ENCODE measurements around the gene PDK3.
A peak's percentile ranks its signal among the peaks of the same experiment; 100 is the strongest.

Gene PDK3

DNA sequence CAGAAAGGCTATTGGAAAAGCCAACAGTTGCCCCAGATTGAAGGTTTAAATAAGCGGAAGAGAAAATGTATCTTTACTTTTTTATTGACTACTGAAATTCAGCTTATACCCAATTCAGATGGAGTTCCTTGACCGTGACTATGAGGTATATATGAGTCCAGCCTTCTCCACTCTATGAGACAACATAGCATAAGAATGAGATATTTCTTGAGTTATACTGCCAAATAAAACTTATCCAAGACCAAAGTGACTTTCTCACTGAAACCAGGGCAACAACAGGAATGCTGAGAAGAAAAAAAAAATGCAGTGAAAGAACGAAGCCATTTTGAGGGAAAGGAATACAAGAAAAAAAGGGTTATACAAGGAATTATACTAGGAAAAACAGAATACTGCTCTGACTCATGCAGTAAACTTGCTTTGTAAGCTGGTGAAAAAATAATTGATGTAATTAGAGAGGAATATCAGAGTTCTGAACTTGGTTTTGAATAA is 16.3 kb upstream of the PDK3 start:
- H3K4me3 ChIP-seq (ENCODE audit: low read depth, low read length): no peak overlapping the region
- TF ChIP-seq, protein P1, sequence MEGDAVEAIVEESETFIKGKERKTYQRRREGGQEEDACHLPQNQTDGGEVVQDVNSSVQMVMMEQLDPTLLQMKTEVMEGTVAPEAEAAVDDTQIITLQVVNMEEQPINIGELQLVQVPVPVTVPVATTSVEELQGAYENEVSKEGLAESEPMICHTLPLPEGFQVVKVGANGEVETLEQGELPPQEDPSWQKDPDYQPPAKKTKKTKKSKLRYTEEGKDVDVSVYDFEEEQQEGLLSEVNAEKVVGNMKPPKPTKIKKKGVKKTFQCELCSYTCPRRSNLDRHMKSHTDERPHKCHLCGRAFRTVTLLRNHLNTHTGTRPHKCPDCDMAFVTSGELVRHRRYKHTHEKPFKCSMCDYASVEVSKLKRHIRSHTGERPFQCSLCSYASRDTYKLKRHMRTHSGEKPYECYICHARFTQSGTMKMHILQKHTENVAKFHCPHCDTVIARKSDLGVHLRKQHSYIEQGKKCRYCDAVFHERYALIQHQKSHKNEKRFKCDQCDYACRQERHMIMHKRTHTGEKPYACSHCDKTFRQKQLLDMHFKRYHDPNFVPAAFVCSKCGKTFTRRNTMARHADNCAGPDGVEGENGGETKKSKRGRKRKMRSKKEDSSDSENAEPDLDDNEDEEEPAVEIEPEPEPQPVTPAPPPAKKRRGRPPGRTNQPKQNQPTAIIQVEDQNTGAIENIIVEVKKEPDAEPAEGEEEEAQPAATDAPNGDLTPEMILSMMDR (IDR thresholded peaks at IDR 0.05; ENCODE audit: low read depth, low read length): no peak
- in situ Hi-C loops (cut with HindIII; ENCODE audit: low sequenced_read_pairs): no loop called here
- DNase-seq (ENCODE audit: low read depth, low spot score): peak; percentile 1

- no peak overlapping the region for H3K4me3 ChIP-seq (ENCODE audit: low read depth, low read length)
- DNase-seq (ENCODE audit: low read depth, low spot score): no peak
Measured at GRCh38 chrX:24463077-24463476, 2.0 kb upstream of the PDK3 start.

DNA sequence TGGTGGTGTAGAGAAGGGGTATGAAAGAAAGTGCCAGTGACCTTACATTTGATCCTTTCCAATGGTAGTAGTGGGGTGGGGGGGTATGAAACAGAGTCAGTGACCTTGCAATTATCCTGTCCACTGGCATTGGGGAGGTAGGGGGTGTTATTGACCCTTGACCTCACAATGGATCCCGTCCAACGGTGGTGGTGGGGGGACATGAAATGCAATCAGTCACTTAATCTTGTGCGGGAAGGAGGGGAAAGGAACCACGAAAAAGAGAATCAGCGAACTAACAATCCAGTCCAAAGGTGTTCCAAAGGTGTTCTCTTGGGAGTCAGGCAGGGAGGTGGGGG is 619 bp upstream of the PDK3 start:
- no peak for DNase-seq (ENCODE audit: low read depth, low spot score)
- in situ Hi-C loops (cut with HindIII; ENCODE audit: low sequenced_read_pairs): no loop called here
- peak overlapping the region; percentile 55 for H3K4me3 ChIP-seq (ENCODE audit: low read depth, low read length)
- TF ChIP-seq, protein P1 (IDR thresholded peaks at IDR 0.05; ENCODE audit: low read depth, low read length): no peak

More at GRCh38 chrX:24463077-24463476, 2.0 kb upstream of the PDK3 start:
- TF ChIP-seq, protein P1 (IDR thresholded peaks at IDR 0.05; ENCODE audit: low read depth, low read length): no peak
- in situ Hi-C loops (cut with HindIII; ENCODE audit: low sequenced_read_pairs): no loop called here

DNA sequence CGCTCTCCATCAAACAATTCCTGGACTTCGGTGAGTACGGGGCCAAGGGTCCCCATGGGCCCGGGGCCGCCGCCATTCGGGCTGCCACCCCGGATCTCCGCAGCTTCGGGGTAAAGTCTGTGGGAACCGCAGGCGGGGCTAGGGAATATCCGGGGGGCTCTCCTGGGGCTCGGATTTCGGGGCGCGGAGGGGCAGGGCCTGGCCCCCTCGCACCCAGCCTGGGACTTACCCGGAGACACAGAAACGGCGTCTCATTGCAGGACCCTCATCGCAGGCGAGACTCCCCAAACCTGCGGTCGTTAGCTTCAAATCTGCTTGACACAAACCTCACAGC is 413 bp downstream of the PDK3 start:
- TF ChIP-seq, protein P1 (IDR thresholded peaks at IDR 0.05; ENCODE audit: low read depth, low read length): no peak
- in situ Hi-C loops (cut with HindIII; ENCODE audit: low sequenced_read_pairs): no loop called here
- DNase-seq (ENCODE audit: low read depth, low spot score): no peak
- H3K4me3 ChIP-seq (ENCODE audit: low read depth, low read length): peak overlapping the region; percentile 57

- no peak overlapping the region for H3K4me3 ChIP-seq (ENCODE audit: low read depth, low read length)
- DNase-seq (ENCODE audit: low read depth, low spot score): no peak
- in situ Hi-C loops (cut with HindIII; ENCODE audit: low sequenced_read_pairs): no loop called here
- TF ChIP-seq, protein P1 (IDR thresholded peaks at IDR 0.05; ENCODE audit: low read depth, low read length): no peak
Measured at GRCh38 chrX:24466025-24466424, 939 bp downstream of the PDK3 start.

DNA sequence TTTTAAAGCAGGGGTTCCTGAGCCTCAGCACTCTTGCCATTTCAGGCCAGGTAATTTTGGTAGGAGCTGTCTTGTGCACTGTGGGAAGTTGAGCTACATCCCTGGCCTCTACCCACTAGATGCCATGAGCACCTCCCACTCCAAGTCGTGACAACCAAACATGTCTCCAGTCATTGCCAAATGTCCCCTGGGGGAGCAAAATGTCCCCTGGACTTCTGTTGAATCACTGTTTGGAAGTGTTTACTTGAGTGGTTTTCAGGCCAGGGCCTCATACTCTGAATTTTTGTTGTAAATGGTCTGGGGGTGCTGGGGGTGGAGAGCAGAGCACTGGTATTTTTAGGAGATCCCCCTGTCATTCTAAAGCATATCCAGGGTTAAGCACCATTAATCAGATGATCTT is 3.2 kb downstream of the PDK3 start:
- TF ChIP-seq, protein P1 (IDR thresholded peaks at IDR 0.05; ENCODE audit: low read depth, low read length): no peak
- H3K4me3 ChIP-seq (ENCODE audit: low read depth, low read length): no peak overlapping the region
- no peak for DNase-seq (ENCODE audit: low read depth, low spot score)
- in situ Hi-C loops (cut with HindIII; ENCODE audit: low sequenced_read_pairs): no loop called here

- H3K4me3 ChIP-seq (ENCODE audit: low read depth, low read length): no peak overlapping the region
- TF ChIP-seq, protein P1 (IDR thresholded peaks at IDR 0.05; ENCODE audit: low read depth, low read length): no peak
- no peak for DNase-seq (ENCODE audit: low read depth, low spot score)
- in situ Hi-C loops (cut with HindIII; ENCODE audit: low sequenced_read_pairs): no loop called here
Measured at GRCh38 chrX:24471808-24472207, 6.7 kb downstream of the PDK3 start.

All from astrocyte of the spinal cord (primary cell).